HEK293 (cell line): ENCODE measurements around the gene GLTP.

ENCODE experiments used
- BCL11A ChIP-seq: fragments of 450-650 bp; formaldehyde crosslinking; IDR thresholded peaks from 2 replicates; pipeline ENCODE4 v1.5.1; 2016; ENCODE audit warnings: low read depth, missing biosample characterization, missing genetic modification characterization
- KLF1 ChIP-seq: fragments of 450-650 bp; formaldehyde crosslinking; IDR thresholded peaks from 2 replicates; pipeline ENCODE4 v1.5.1; 2016; ENCODE audit warnings: missing biosample characterization, missing genetic modification characterization
- MEIS1 ChIP-seq: sonication (generic); formaldehyde crosslinking; IDR thresholded peaks from 2 replicates; pipeline ENCODE4 v1.8.1; 2022; ENCODE audit warnings: missing genetic modification reagents, mild to moderate bottlenecking, borderline replicate concordance
- MYNN ChIP-seq: fragments of 450-650 bp; formaldehyde crosslinking; IDR thresholded peaks from 2 replicates; pipeline ENCODE4 v1.5.1; 2016; ENCODE audit warnings: missing biosample characterization, missing genetic modification characterization, borderline replicate concordance
- PRDM10 ChIP-seq: fragments of 450-650 bp; formaldehyde crosslinking; IDR thresholded peaks from 2 replicates; pipeline ENCODE4 v1.5.1; 2016; ENCODE audit warnings: missing biosample characterization, missing genetic modification characterization
- ZBTB49 ChIP-seq: fragments of 450-650 bp; formaldehyde crosslinking; IDR thresholded peaks from 2 replicates; pipeline ENCODE4 v1.5.1; 2016; ENCODE audit warnings: missing biosample characterization, missing genetic modification characterization, low read depth
- ZFHX2 ChIP-seq: fragments of 450-650 bp; formaldehyde crosslinking; conservative IDR thresholded peaks from 2 replicates; pipeline ENCODE4 v1.5.1; 2016; ENCODE audit warnings: missing biosample characterization, missing genetic modification characterization
- ZNF155 ChIP-seq: fragments of 450-650 bp; formaldehyde crosslinking; IDR thresholded peaks from 2 replicates; pipeline ENCODE4 v1.5.1; 2016; ENCODE audit warnings: missing biosample characterization, missing genetic modification characterization
- ZNF280D ChIP-seq: fragments of 450-650 bp; formaldehyde crosslinking; IDR thresholded peaks from 2 replicates; pipeline ENCODE4 v1.5.1; 2016; ENCODE audit warnings: missing biosample characterization, missing genetic modification characterization
- ZNF292 ChIP-seq: fragments of 450-650 bp; formaldehyde crosslinking; IDR thresholded peaks from 2 replicates; pipeline ENCODE4 v1.5.1; 2016; ENCODE audit warnings: low read depth, missing biosample characterization, missing genetic modification characterization, borderline replicate concordance
- ZNF302 ChIP-seq: fragments of 450-650 bp; formaldehyde crosslinking; IDR thresholded peaks from 2 replicates; pipeline ENCODE4 v1.5.1; 2016; ENCODE audit warnings: missing biosample characterization, missing genetic modification characterization, low read depth
- ZNF324 ChIP-seq: fragments of 450-650 bp; formaldehyde crosslinking; IDR thresholded peaks from 2 replicates; pipeline ENCODE4 v1.5.1; 2016; ENCODE audit warnings: missing biosample characterization, missing genetic modification characterization
- ZNF354C ChIP-seq: fragments of 450-650 bp; formaldehyde crosslinking; IDR thresholded peaks from 2 replicates; pipeline ENCODE4 v1.5.1; 2016; ENCODE audit warnings: missing biosample characterization, missing genetic modification characterization, low read depth, borderline replicate concordance
- ZNF394 ChIP-seq: fragments of 450-650 bp; formaldehyde crosslinking; IDR thresholded peaks from 2 replicates; pipeline ENCODE4 v1.5.1; 2016; ENCODE audit warnings: missing biosample characterization, missing genetic modification characterization, mild to moderate bottlenecking, moderate library complexity, borderline replicate concordance
- ZNF398 ChIP-seq: fragments of 450-650 bp; formaldehyde crosslinking; IDR thresholded peaks from 2 replicates; pipeline ENCODE4 v1.5.1; 2017; ENCODE audit warnings: missing biosample characterization, missing genetic modification characterization
- ZNF404 ChIP-seq: fragments of 450-650 bp; formaldehyde crosslinking; IDR thresholded peaks from 2 replicates; pipeline ENCODE4 v1.5.1; 2017; ENCODE audit warnings: missing biosample characterization, missing genetic modification characterization
- ZNF510 ChIP-seq: fragments of 450-650 bp; formaldehyde crosslinking; IDR thresholded peaks from 2 replicates; pipeline ENCODE4 v1.5.1; 2018; ENCODE audit warnings: mild to moderate bottlenecking, missing genetic modification characterization, missing biosample characterization; ENCODE audit not compliant: insufficient replicate concordance
- ZNF596 ChIP-seq: fragments of 450-650 bp; IDR thresholded peaks from 2 replicates; pipeline ENCODE4 v1.5.0; 2018; ENCODE audit warnings: missing biosample characterization, mild to moderate bottlenecking, missing genetic modification characterization, moderate library complexity

Gene GLTP

GRCh38 chr12:109875572-109876131, 4.7 kb downstream of the GLTP start (continued):
- TF ChIP-seq MEIS1 (no peak), ZNF596 (peak; percentile 75), PRDM10 (tag by site-specific recombination) (peak; percentile 92), ZBTB49 (tag by site-specific recombination) (no peak), ZNF404 (tag by site-specific recombination) (no peak), ZNF155 (tag by site-specific recombination) (no peak), ZNF394 (tag by site-specific recombination) (no peak), MYNN (tag by site-specific recombination) (no peak), ZNF302 (tag by site-specific recombination) (no peak), BCL11A (tag by site-specific recombination) (no peak), ZNF398 (tag by site-specific recombination) (no peak), ZNF510 (tag by site-specific recombination) (no peak), ZFHX2 (no peak), ZNF354C (tag by site-specific recombination) (no peak), ZNF324 (tag by site-specific recombination) (no peak), KLF1 (tag by site-specific recombination) (0 out of 2 replicates have a peak, but pooled peaks have one; percentile 36), ZNF280D (tag by site-specific recombination) (no peak), ZNF292 (tag by site-specific recombination) (no peak)
